Kidney tubule cell (primary cell): Measurements from ENCODE around the gene GRK4.
"Not testable (repeated sequence)": the region's sequence is repeated elsewhere in the genome, so short reads cannot be mapped to it uniquely, and the experiment has no call there.

Experiments
- DNase-seq: peaks from one replicate; pipeline ENCODE4 v3.0.0-alpha.2; 2018; ENCODE audit warnings: low spot score

Gene GRK4

GRCh38 chr4:2961811-2962441 lies 1.4 kb upstream of the GRK4 start:
- DNase-seq: no peak

DNA sequence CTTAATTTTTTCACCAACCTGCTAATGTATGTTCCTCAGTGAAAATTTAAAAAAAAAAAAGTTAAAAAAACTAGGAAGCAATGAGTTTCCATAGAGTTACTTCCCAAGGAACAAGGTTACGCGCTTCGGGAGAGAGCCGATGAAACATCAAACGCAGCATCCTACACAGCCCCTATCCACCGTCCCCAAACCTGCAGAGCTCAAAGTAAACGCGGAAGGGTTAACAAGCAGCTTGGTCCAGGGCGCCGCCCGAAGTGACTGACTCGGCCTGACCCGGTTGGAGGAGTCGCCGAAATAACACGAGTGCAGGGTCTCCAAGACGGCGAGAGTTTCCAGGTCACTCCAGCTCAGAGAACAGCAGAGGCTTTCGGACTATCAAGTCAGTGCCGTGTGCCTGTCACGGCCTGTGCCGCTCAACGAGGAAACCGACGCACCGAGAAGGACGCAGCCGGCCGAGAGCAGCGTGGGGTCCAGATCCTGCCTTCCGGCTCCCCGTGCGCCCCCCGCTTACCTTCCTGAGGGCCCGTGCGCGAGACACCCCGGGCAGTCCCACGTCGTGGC lies 677 bp upstream of the GRK4 start:
- DNase-seq: peak; percentile 62

DNA sequence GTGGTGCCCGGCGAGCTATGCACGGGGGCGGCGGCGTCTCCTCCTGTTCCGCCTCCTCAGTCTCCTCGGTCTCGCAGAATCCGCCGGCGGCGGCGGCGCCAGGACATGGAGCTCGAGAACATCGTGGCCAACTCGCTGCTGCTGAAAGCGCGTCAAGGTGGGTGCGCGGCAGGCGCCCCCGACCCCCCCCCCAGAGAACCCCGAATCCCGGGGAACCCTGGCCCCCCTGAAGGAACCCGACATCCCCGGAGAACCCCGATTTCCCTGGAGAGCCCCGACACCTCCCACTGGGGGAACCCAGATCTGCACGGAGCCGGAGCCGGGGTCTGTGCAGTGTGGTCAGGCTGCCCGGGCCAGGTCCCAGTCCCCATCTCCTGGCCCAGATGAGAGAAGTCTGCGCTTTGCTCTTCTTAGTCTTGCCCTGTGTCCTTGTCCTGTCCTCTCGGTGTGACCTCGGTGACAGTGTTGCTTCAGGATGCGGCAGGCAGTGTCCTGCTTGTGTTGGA lies 648 bp downstream of the GRK4 start:
- peak; percentile 51 for DNase-seq

DNA sequence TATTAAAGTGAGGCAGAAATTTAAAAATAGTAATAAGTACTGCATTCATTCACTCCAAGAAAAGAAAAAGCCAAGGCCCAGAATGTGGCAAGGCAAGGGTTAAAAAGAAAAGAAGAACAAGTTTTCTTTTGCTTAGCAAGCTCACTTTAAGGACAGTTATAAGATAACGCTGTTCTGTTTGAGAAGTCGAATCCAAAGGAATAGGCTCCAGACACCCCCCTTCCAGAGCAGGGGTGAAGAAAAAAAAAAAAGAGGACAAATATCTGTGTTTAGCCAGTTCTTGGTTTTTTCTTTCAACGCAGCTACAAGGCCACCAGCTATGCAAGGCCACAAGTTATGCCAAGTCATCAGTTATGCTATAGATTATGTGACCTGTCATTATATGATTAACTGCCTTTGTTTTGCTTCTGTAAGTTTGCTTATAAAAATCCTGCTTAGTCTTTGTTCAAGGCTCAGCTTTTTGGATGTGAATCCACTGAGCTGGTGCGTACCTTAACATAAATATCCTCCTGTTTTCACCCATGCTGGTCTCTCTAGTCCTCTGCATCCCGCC lies 1.4 kb downstream of the GRK4 start:
- DNase-seq: no peak

GRCh38 chr4:2965262-2965661 lies 1.9 kb downstream of the GRK4 start:
- DNase-seq: no peak

DNA sequence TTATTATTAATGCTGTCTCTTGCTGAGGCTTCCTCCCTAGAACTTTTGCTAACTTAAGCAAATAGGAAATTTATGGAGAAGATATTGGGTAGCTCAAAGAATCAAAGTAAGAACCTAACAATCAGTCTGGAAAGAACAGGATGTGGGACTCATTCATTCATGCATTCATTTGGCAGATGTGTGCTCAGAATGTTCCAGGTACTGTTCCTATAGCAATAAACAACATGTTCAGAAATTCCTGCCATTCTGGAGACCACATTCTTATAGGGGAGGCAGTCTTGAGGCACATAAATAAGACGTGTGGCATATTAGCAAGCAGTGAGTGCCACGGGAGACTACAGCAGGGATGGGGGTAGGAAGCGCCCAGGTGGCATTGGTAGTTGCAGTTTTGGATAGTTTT lies 5.0 kb downstream of the GRK4 start:
- peak; percentile 29 for DNase-seq

DNA sequence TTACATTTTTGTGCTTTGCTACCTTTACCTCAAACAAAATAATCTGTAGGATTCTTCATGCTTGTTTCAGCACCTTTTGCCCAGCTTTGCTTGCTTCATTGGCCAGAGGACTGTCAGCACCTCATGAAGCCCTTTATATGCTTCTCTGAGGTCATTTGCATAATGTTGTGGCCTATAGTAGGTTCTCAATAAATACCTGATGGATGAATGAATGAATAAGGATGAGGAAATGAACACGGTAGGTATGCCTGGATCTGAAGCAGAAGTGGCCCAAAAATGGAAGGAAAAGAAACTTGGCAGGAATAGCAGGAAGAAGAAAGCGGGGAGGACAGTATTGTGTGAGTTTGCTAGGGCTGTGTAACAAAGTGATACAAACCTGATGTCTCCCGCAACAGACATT lies 7.9 kb downstream of the GRK4 start:
- DNase-seq: no peak

DNA sequence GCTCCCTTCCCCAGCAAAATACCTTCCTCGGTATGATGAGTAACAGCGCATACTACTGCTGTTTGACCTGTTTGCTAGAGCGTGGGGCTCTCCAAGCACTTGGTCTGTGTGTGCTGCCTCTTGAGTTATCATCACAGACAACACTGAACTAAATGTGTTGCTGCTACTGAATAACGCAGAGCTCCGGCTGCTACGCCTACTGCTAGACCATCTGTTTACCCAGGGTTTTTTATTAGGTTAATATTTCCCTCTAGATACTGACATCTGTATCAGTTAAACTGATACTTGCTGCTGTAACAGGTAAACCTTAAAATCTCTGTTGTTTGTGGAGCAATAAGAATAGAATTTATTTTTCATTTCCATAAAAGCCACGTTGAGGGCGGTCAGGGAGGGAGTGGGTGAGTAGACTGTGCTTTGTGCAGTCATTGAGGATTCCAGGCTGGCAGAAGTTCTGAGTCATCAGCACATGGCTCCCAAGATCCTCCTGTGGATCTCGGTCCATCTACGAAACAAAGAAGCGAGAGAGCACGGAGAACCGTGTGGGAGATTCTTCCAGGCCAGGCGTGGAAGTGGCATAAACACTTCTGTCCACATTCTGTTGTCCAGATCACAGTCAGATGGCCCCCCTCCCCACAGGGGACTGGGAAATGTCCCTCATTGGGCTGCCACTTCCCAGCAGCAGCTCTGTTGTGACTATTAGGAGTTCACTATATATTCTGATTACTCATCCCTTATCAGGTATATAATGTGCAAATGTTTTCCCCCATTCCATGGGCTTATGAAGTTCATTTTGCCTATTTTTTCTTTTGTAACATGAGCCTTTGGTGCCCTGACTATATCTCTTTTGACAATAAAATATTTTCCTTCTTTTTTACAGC lies 14.1 kb downstream of the GRK4 start:
- DNase-seq: peak; percentile 52

DNA sequence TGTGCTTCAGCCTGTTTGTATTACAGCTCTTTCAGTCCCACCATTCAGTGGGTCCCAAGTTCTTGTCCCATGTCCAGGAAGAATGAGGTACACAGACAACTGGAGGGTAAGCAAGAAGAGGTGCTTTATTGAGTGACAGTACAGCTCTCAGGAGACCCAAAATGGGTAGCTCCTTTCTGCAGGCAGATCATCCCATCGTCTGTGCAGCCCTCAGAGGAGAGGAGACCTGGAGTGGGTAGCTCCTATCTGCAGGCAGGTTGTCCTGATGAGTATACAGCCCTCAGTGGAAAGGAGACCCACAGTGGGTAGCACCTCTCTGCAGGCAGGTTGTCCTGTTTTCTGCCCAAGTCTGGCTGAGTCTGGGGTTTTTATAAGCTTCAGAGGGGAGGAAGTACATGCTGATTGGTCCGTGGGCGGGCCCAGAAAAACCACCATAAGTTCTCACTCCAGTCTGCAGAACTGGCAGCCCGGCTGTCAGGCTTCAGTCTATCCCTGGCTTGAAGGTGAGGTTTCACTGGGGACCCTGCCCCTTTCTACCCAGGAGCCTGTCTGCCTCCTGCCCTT lies 18.0 kb downstream of the GRK4 start:
- no peak for DNase-seq

DNA sequence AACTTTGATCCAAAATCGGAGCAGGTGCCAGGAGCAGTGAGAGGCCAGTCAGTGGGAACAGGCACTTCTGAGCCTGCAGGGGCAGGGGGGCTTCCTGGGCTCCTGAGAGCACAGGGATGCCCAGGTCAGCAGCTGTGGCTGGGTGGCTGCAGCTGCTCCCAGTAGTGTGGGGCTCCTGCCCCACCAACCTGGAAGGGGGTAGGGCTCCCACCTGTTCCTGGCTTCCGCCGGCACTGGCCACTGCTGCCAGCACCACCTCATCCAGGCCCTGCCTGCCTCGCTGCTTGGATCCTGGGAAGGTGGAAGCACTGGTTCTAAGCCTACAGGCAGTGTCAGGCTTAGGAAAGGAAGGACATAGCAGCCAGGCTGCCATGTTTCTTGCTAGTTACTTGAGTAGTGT lies 18.6 kb downstream of the GRK4 start:
- DNase-seq: no peak

DNA sequence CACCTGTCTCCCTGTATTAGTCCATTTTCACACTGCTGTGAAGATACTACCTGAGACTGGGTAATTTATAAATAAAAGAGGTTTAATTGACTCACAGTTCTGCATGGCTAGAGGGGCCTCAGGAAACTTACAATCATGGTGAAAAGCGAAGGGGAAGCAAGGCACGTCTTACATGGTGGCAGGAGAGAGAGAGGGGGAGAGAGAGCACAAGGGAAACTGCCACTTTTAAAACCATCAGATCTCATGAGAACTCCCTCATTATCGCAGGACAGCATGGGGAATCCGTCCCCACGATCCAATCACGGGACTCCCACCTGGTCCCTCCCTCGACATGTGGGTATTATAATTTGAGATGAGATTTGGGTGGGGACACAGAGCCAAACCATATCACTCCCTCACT lies 20.3 kb downstream of the GRK4 start:
- DNase-seq: not testable (repeated sequence)

DNA sequence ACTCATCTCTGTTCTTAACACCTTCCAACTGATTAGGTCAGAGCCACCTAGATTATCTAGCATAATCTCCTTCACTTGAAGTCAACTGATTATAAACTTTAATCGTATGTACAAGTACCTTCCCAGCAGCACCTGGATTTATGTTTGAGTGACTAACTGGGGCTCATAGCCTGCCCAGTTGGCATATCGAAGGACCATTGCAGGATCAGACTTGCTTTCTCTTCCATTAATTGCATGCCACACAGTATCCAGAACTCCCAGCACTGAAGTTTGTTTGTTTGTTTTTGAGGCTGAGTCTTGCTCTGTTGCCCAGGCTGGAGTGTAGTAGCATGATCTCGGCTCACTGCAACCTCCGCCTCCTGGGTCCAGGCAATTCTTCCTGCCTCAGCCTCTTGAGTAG lies 27.9 kb downstream of the GRK4 start:
- no peak for DNase-seq

DNA sequence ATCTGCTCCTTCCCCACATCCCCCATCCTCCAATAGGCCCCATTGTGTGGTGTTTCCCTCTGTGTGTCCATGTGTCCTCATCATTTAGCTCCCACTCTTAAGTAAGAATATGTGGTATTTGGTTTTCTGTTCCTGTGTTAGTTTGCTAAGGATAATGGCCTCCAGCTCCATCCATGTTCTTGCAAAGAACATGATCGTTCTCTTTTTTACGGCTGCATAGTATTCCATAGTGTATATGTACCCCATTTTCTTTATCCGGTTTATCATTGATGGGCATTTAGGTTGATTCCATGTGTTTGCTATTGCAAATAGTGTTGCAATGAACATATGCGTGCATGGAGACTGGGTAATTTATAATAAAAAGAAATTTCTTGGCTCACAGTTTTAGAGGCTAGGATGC lies 31.5 kb downstream of the GRK4 start:
- no peak for DNase-seq

DNA sequence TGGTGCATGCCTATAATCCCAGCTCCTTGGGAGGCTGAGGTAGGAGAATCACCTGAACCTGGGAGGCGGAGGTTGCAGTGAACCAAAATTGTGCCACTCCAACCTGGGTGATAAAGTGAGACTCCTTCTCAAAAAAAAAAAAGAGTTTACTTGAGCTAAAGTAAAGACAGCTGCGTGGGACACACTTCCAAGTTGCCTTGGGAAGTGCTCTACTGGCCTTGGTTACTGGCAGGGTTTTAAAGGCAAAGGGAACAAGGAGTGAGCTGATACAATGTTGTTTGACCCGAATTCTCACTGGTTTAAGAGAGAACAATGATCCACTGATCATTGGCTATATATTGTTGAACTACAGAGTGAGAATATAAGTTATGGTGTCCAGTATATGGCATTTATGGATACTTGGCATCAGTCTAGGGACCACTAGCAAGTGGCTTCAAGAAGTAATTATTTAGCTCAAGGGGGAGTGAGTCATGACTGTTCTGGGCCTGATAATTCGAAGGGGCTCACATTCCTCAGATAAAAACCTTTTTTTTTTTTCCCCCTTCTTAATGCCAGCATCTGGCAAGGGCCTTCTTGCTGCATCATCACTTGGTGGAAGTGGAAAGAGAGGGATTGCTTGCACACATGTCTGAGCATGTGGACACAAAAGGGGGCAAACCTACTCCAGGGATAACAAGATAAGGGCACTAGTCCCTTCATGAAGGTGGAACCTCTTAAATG lies 32.3 kb downstream of the GRK4 start:
- no peak for DNase-seq

DNA sequence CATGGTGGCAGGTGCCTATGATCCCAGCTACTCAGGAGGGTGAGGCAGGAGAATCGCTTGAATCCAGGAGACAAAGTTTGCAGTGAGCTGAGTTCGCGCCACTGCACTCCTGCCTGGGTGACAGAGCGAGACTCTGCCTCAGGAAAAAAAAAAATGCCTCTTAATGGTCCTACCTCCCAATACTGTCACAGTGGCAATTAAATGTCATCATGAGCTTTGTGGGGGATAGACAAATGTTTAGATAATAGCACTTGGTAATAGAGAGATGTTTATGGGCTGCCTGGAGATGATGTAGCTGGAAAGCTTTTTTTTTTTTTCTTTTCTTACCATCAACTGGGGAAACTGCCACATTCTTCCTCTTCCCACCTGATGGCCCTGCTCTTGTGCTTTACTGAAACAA lies 33.0 kb downstream of the GRK4 start:
- no peak for DNase-seq

DNA sequence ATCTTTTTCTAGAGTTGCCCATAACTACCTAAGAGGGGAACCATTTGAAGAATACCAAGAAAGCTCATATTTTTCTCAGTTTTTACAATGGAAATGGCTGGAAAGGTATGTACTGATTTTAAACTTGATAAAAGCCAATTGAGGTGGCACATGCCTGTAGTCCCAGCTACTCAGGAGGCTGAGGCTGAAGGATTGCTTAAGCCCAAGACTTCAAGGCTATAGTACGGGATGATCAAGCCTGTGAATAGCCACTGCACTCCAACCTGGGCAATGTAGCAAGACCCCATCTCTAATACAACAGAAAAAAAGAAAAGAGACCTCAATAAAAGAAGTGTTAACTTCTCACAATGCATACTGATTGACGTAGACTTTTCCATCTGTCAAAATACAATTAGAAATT lies 44.4 kb downstream of the GRK4 start:
- no peak for DNase-seq

- no peak for DNase-seq
These were observed 46.1 kb downstream of the GRK4 start for GRCh38 chr4:3009422-3009821.

DNA sequence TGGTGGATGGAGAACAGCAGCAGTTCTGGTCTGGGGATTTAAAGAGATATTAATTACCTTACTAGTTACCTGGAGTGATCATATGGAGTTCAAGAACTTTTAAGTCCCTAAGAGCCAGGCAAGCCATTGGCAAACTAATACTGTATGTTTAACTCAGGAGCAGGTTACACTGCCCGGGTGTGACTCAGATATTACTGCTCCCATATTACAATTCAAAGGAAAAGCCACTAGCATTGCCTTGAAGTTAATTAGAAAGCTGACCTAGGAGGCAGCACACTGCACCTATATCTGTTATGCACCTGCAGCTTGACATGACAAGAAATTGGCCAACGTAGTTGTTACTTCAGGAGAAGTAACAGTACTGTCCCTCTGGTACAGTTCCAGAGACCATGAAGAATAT lies 47.2 kb downstream of the GRK4 start:
- peak; percentile 23 for DNase-seq

DNA sequence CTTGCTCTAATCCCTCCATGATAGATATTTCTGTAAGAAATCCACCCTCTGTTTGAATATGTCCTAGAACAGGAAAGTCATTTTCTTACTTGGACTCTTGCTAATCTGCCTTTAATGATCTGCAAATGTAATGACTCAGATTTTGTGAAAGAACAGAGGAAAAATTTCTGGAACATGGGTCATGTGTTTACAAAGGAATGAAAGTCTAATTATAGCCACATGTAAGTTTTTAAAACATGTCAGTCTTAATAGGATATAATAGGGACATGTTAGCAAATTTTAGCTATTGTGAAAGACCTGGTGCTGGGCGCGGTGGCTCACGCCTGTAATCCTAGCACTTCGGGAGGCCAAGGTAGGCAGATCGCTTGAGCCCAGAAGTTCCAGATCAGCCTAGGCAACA lies 47.6 kb downstream of the GRK4 start:
- DNase-seq: peak; percentile 44

- DNase-seq: no peak
These were observed 48.3 kb downstream of the GRK4 start for GRCh38 chr4:3011456-3012220.

DNA sequence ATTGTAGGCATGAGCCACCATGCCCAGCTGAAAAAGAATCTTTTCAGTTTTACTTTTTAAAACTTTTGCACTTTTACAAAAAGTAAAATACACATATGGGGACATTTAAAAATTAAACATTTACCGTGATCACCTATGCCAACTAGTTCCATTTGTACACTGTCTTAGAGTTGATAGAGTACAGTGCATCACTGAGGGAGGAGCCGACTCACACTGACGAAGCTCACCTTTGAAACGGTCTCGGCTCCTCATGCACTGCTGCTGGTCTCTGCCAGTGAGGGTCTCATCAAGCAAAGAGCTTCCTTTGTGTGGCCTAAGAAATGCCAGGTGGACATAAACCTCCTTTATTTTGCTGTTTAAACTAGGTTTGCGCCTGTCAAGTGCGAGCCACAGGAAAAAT lies 50.0 kb downstream of the GRK4 start:
- no peak for DNase-seq
